Skin epidermis (tissue), 12 donors: ENCODE measurements around the gene TMEM256.

Experiments
- H3K27ac ChIP-seq, 21 experiments: fragments of 200-600 bp; sonication (generic) in 11 of 21; one replicate each; pipeline ENCODE4 v1.5.0; 2020; ENCODE audit warnings: mild to moderate bottlenecking in 3 of 21, inconsistent platforms in 2 of 21, moderate library complexity in 2 of 21
- H3K4me3 ChIP-seq, 7 experiments: fragments of 200-600 bp; sonication (generic) in 2 of 7; one replicate each; pipeline ENCODE4 v1.5.0; 2020; ENCODE audit warnings: inconsistent platforms in 2 of 7, mild to moderate bottlenecking in 2 of 7, moderate library complexity in 1 of 7

TMEM256 gene

DNA sequence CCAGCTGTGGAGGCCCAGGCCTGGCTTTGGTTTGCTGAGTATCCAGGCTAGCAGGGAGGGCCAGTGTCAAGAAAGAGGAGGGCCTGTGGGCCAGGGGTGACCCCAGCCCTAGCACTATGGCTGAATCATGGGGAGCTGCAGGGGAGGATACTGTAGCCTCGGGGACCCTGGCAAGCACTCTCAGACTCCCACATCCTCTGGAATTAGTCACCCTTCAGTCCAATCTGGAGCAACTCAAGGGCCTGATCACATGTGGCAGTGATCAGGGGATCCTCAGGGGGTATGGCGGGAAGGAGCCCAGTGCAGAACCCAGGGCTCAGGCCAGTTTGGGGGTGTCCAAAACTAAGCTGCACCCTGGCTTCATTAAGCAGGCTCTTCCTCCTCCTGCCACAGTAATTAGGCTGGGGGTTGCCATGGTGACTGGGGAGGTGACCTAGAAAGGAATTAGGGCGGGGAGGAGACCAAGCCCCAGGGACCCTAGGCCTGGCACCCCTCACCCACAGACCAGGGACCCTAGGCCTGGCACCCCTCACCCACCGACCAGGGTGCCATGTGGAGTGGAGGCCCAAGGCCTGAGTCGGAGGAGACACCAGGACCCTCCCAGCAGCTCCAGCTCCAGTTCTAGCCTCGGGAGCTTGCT is 9.6 kb upstream of the TMEM256 start:
- Histone ChIP-seq H3K4me3 (no peak overlapping the region), H3K27ac (peak overlapping the region in 6 of 21 experiments; percentile 10 to 60 (median 26))

DNA sequence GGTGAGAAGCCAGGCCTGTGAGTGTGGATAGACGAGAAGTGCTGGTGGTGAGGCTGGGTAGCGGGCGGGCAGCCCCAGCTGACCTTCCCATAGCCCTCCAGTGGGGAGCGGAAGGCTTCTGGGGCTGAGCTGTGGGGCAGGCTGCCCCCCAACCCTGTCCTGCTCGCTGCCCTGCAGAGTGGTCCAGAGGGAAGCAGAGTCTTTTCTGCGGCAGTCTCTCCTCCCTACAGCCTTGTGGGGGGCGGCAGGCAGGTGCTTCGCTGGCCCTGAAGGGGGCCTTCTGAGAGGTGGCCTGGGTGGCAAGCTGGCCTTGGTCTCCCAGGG is 7.5 kb upstream of the TMEM256 start:
- H3K4me3 ChIP-seq, result no peak overlapping the region
- H3K27ac ChIP-seq, result peak overlapping the region in 1 of 21 experiments; percentile 10

DNA sequence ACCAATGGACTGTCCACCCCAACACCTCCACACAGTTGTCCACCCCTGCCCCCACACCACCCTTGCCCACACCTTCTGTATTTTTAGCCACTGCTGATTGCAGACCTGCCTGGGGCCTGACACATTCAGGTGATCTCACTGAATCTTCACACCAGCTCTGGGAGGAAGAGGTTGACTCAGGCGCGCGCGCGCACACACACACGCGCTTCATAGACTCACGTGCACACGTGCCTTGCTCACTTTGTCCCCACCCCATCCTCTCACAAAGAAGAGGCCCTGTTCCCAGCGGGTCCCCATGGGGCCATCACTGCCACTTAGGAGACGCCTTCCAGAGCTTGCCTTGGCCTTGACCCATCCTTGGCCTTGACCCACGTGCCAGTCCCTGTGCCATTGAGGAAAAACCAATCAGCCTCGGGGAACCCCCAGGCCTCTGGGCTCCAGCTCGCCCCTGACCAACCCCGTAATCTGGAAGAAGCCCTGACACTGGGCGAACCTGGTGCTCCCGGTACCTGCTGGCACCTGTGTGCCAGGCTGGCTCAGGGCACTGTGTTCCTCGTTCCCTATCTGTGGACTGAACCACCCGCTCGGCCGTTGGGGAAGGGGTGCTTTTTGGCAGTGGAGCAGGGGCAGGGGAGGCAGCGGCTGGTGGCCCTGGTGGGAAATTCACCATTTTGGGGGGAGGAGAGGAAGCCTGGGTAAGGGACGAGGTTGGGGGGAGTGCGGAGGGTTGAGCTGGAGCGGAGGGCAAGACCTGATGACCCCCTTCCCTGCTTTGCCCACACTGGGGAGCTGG is 6.9 kb upstream of the TMEM256 start:
- peak overlapping the region in 1 of 21 experiments; percentile 10 for H3K27ac ChIP-seq
- no peak overlapping the region for H3K4me3 ChIP-seq

DNA sequence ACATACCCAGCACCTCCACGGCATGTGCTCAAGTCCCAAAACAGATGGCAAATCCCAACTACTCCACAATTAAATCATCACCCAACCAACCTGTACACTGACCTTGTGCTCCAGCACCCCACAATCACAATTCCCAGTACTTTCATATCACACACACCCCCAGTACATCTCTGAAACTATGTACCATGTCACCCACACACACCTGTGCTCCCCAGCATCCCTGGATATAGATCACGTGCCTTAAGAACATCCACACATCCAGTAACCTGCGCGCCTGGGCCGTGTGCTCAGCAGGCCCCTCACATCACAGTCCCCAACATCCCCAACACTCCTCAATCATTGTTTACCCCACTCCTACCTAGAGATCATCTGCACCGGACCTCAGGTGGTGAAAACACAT is 5.8 kb upstream of the TMEM256 start:
- Histone ChIP-seq H3K4me3 (no peak overlapping the region), H3K27ac (no peak overlapping the region)

DNA sequence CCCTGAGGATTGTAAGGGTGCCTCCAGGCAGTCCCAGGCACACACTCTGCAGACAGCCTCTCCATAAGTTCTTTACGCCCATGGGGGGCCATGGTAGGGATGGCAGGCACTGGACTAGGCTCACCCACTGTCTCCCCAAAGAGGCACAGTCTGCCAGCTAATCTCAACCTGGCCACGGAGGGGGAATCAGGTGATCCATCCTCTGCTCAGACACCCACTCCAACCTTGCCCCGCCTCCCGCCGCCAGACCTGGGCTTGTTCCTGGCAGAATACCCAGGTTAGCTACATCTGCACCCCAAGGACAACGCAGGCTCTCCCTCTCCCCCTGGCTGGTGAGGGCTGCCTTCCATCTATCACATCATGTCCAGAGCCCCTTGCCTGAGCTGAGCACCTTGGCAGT is 5.0 kb upstream of the TMEM256 start:
- Histone ChIP-seq H3K27ac (no peak overlapping the region), H3K4me3 (no peak overlapping the region)

DNA sequence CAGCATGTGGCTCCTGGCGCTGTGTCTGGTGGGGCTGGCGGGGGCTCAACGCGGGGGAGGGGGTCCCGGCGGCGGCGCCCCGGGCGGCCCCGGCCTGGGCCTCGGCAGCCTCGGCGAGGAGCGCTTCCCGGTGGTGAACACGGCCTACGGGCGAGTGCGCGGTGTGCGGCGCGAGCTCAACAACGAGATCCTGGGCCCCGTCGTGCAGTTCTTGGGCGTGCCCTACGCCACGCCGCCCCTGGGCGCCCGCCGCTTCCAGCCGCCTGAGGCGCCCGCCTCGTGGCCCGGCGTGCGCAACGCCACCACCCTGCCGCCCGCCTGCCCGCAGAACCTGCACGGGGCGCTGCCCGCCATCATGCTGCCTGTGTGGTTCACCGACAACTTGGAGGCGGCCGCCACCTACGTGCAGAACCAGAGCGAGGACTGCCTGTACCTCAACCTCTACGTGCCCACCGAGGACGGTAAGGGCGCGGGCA is 4.4 kb upstream of the TMEM256 start:
- Histone ChIP-seq H3K27ac (peak overlapping the region in 1 of 21 experiments; percentile 16), H3K4me3 (no peak overlapping the region)

DNA sequence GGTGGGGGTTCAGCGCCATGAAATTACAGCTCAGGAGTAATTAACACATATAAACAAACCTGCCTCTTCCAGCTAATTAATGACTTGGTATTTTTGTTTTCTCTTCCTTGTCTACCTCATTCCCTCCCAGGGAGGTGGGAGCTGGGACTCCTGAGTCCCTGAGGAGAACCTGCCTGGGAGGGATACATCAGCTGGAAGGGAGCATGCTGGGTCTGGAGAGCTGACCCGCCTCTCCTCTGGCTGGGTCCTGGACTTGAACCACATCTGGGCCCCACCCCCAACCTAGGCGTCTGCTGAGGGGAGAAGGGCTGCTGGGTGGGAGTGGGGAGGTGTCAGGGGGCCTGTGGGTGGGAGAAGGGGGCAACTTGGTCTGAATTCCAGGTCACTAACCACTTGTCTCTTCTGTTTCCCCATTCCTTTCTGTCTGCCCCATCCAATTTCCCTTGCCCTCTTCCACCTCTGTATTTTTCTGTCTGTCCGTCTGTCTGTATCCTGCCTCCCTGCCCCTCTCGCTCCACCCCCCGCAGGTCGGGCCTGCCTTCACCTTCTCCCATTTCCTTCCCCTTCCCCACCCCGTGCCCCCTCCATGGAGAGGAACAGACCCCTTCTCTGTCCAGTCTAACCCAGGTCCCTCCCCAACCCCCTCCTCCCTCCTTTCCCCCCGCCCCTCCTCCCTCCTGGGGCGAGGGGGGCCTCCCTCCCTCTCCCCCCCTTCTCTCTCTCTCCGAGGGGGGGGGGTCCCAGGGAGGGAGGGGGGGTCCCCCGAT is 3.8 kb upstream of the TMEM256 start, which contains the start of gene NLGN2:
TSS of gene NLGN2 (plus strand) at position 361 of the 767 bp plus-strand sequence. CDS start 411 bp downstream, outside the sequence.
- Histone ChIP-seq H3K4me3 (no peak within 1 kb of the TSS), H3K27ac (peak within 1 kb of the TSS in 1 of 21 experiments; percentile 92)

DNA sequence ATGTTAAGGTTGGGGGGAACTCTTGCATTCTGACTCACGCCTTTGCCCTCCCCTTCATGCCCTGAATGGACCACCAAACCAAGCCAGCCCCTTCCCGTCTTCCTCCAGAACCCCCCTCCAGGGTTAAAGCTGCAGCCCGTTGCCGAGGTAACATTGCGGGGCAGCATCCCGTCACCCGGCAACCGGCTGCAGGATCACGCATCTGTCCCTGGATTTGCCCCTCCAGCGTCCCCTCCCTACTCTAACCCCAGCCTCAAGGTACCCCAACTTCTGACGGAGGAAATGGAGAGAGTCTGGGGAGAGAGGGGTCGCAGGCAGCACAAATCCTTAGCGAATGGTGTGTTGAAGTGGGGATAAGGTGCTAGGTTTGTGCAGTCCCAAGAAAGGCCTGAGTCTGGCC is 3.2 kb upstream of the TMEM256 start:
- Histone ChIP-seq H3K4me3 (no peak overlapping the region), H3K27ac (no peak overlapping the region)

DNA sequence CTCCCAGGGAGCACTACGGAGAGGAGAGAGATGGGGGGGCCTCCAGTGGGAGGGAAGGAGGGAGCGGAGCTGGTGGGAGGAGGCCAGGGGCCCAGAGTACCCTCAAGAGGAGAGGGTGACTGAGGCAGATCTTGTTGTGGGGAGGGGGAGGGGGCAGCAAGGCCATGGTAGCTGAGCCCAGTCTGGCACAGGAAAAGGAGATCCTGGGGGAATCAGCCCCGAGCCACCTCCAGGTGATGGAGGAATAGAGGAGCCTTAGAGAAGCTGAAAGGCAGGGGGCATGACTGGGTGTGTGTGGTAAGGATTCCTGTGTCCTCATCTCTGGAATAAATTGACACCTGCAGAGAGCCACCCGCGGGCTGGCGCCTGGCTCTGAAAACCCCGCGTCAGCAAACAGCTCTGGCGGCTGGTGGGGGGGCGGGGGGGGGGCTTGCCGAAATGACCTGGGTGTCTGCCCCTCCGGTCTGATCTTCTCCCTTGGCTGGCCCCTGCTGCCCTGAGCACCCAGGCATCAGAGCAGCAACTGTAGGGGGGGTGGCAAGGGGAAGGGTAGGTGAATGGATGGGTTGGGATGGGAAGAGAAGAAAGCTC is 2.4 kb upstream of the TMEM256 start:
- Histone ChIP-seq H3K27ac (peak overlapping the region in 10 of 21 experiments; percentile 75 to 94 (median 88)), H3K4me3 (peak overlapping the region in 2 of 7 experiments; percentile 62 to 65)

DNA sequence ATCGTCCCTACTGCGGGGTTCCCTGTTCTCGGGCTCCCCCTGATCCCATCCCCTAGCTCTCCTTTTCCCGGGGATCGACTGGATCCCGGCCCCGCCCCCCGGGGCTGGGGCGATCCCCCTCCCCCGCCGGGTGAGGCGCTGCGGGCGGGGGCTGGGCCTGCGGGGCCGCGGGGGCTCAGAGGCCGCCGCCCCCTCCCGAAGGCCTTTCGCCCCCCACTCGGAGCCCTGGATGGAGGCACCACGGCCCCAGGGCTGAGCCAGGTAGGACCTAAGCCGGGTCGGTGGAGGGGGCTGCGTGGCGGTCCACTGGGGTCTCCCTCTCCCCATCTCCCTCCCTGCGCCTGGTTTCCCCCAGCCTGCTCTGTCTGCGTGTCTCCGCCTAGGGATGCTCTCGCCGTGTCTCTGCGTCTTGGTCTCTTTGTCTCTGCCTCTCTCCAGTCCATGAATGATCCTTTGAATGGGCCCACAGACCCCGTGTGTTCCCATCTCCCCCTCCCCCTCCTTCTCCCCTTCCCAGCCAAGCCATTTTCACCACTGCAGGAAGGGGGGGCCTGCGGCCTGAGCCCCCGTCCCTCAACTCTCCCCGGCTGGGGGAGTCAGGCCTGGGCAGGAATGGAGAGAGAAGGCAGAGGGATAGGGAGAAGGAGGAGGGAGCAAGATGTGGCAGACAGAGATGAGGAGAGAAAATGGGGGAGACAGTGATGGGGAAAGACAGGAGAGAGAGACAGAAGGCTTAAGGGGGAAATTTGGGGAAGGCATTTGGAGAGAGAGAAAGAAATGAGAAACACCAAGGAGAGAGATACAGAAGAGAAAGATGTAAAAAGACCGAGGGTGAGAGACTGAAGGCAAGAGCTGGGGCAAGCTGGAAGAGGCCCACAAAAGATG is 1.7 kb upstream of the TMEM256 start:
- H3K27ac ChIP-seq, result peak overlapping the region in 20 of 21 experiments; percentile 56 to 94 (median 83)

DNA sequence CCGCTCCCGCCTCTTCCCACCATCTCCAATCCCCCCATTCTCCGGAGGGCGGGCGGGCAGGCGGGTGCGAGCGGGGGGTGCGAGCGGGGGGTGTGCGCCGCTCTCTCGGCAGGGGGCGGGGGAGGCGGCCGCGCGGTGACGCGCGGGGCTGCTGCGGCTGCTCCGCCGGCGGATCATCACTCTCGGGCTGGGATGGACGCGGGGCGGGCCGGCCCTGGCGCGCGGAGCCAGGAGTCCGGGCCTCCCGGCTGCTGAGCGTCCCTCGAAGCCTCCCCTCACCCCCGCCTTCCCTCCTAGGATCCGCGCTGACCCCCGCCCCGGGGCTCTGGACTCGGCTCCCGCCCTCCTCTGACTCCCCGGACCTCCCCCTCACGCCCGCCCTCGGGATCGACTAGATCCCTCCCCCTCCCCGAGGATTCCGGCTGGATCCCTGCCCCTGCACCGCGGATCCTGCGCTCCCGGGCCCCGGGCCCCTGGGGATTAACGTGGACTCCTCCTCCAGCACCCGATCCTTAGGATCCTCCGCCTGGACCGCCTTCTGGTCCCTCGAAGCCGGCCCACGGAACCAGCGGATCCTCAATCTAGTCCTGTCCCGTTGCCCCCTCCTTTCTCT is 946 bp upstream of the TMEM256 start:
- Histone ChIP-seq H3K4me3 (peak overlapping the region; percentile 46 to 72 (median 60)), H3K27ac (peak overlapping the region; percentile 56 to 94 (median 82))

More for the DNA sequence above, 1.7 kb upstream of the TMEM256 start:
- peak overlapping the region; percentile 46 to 72 (median 60) for H3K4me3 ChIP-seq

DNA sequence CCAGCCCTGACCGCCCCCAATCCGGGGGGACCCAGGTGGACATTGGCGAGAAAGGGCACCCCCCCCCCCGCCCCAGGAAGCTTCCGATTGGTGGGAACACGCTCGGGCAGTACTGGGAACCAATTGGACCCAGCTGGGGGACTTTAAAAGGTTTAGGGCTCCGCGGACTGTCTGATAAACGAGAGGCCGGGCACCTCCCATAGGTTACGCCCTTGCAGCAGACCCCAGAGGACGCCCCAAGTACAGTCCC is 245 bp downstream of the TMEM256 start:
- Histone ChIP-seq H3K27ac (peak overlapping the region in 20 of 21 experiments; percentile 60 to 93 (median 85)), H3K4me3 (peak overlapping the region; percentile 46 to 72 (median 60))

DNA sequence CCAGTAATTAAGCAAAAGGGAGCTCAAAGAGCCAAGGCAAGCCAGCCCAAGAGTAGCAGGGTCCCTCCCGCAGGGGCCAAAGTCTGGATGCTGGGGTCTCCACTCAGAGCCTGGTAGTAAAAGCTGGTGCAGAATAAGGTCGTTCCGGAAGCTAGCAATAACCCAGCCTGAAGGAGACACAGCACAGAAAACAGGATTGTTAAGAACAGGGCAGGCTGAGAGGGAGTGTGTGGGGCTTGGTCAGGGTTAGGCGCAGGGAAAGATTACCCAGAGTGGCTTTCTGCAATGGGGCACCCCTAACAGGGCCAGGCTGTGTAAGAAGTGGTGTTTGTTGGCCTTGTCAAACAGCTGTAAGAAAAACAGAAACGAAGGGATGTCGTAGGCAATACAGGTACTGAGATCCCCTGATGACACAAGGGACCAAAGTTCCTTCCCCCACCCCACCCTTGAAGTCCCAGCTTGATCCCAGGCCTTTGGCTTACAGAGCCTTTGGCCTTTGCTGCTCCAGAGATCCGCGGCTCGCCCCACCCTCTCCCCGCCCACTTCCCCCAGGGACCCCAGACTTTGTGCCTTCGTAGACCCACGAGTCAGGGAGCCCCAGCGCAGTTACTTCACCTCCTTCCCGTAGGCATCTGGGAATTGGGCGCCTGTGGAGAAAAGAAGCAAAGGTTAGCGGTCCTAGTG is 712 bp downstream of the TMEM256 start:
- Histone ChIP-seq H3K4me3 (peak overlapping the region; percentile 46 to 72 (median 60)), H3K27ac (peak overlapping the region in 20 of 21 experiments; percentile 60 to 93 (median 85))

DNA sequence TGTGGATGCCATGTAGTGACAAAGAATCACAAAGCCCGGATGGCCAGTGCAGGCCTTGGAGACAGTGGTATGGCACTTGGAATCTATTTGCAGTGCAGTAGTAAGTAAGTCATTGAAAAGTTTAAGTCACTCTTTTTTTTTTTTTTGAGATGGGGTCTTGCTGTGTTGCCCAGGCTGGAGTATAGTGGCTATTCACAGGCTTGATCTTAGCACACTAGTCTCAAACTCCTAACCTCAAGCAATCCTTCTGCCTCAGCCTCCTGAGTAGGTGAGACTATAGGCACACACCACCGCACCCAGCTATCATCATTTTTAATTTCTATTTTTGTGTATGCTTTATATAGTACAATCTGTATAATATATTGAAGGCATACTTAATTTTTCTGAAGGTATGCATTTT is 5.3 kb downstream of the TMEM256 start:
- Histone ChIP-seq H3K4me3 (no peak overlapping the region), H3K27ac (no peak overlapping the region)

DNA sequence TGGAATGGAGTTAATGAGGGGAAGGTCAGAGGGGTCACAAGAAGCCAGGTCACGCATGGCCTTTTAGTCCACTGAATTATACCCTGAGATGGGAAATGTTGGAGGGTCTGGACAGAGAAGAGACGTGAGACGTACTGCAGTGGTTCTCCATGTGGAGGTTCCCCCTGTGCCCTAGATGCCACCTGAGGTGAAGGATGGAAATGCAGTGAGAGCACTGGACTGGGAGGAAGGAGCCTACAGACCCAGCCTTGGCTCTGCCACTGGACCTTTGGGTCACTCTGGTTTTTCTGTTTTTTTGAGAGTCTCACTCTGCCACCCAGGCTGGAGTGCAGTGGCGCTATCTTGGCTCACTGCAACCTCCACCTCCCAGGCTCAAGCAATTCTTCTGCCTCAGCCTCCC is 7.8 kb downstream of the TMEM256 start:
- Histone ChIP-seq H3K4me3 (no peak overlapping the region), H3K27ac (no peak overlapping the region)

DNA sequence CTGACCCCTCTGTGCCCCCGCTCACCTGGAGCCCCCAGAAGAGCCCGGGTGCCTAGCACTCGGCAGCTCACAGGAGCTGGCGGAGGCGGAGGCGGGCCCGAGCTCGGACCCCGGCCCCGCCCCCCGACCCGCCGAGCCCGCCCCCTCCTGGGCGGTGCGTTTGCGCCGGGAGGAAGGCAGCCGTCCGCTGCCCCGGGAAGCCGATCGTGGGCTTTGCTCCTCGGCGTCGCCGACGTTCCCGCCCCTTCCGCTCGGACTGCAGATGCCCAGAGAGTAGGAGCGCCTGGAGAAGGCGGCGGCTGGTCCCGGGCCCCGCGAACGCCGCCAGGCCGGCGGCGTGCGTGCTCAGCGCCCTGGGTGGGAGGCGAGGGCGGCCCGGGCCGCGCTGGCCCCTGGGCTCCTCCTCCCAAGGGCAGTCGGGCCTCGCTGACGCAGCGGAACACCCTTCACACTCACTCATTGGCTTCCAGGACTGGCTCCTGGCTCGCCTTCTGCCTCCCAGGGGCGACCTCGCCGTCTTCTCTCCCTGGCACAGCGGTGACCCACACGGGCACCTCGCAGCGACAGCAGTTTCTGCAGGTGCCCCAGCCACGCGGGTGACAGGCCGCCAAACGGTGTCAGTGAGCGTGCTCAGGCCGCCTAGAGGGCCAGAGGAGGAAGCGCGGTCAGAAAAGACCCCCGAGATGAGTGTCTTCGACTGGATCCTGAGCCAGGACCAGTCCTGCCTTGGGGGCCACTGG is 9.3 kb downstream of the TMEM256 start, which contains the start of gene PLSCR3:
TSS of gene PLSCR3 (minus strand) at position 74 of the 740 bp plus-strand sequence. CDS start 415 bp downstream, outside the sequence.
- Histone ChIP-seq H3K27ac (peak within 1 kb of the TSS; percentile 76 to 97 (median 90)), H3K4me3 (peak within 1 kb of the TSS; percentile 59 to 90 (median 65))
